Upper lobe of left lung (tissue), 6 donors: ENCODE results near the gene XAB2. TPM values are rescaled to one million over a fixed set of nuclear protein-coding genes. Genes with fewer than 3 reads are reported as not detected.
"Not testable (repeated sequence)": the region's sequence is repeated elsewhere in the genome, so short reads cannot be mapped to it uniquely, and the experiment has no call there.

Experiments
- ATAC-seq, 2 donors: fragments of 200-7000 bp; cut with Tn5 transposase; one replicate each; pipeline ENCODE4 v1.9.1; 2022; ENCODE audit warnings: mild to moderate bottlenecking in 2 of 2, moderate library complexity in 2 of 2; ENCODE audit not compliant: low FRiP score in 2 of 2
- DNase-seq, 2 donors: peaks; one replicate each; pipeline ENCODE4 v3.0.0-alpha.2; 2019 to 2020
- H3K27ac ChIP-seq, 4 donors: fragments of 200-600 bp; sonication (generic); one replicate each; pipeline ENCODE4 v1.5.1; 2016 to 2019
- H3K27me3 ChIP-seq, 4 donors: fragments of 200-600 bp; sonication (generic); one replicate each; pipeline ENCODE4 v1.5.1; 2017 to 2019
- H3K36me3 ChIP-seq, 4 donors: fragments of 200-600 bp; sonication (generic); one replicate each; pipeline ENCODE4 v1.5.1; 2016 to 2019
- H3K4me1 ChIP-seq, 4 donors: fragments of 200-600 bp; sonication (generic); one replicate each; pipeline ENCODE4 v1.5.1; 2018 to 2019
- H3K4me3 ChIP-seq, 4 donors: fragments of 200-600 bp; sonication (generic); one replicate each; pipeline ENCODE4 v1.5.1; 2017 to 2019; ENCODE audit warnings: mild to moderate bottlenecking in 2 of 4, moderate library complexity in 1 of 4
- H3K9me3 ChIP-seq, 4 donors: fragments of 200-600 bp; sonication (generic); one replicate each; pipeline ENCODE4 v1.5.1; 2018 to 2019
- CTCF ChIP-seq, 6 experiments: fragments of 450-650 bp in 4 of 6; fragments of 200-600 bp in 2 of 6; sonication (generic) in 2 of 6; IDR thresholded peaks; one replicate each; pipeline ENCODE4 v1.5.1; 2016 to 2019; ENCODE audit warnings: antibody characterized with exemption in 6 of 6
- EP300 ChIP-seq, 4 donors: sonication (generic); formaldehyde crosslinking; IDR thresholded peaks; one replicate each; pipeline ENCODE4 v1.5.1; 2017; ENCODE audit warnings: antibody characterized with exemption in 4 of 4, control low read depth in 2 of 4
- POLR2A ChIP-seq, 4 donors: fragments of 450-650 bp; IDR thresholded peaks; one replicate each; pipeline ENCODE4 v1.5.1; 2016 to 2017; ENCODE audit warnings: antibody characterized with exemption in 4 of 4, mild to moderate bottlenecking in 2 of 4
- POLR2AphosphoS5 ChIP-seq, 2 donors: sonication (generic); formaldehyde crosslinking; IDR thresholded peaks; one replicate each; pipeline ENCODE4 v1.5.1; 2017; ENCODE audit warnings: antibody characterized with exemption in 2 of 2
- WGBS, 2 donors: methylation state at CpG; one replicate each; pipeline ENCODE4 v1.1.5; 2017 to 2018; 5-methylcytosine and 5-hydroxymethylcytosine counted together
- total RNA-seq, 6 donors: library from RNA; depleted of rRNA in 4 of 6; stranded (reverse); fragments of >200 nt in 4 of 6; gene quantifications; one replicate each; pipeline versions ENCODE4 v1.1.0 to v1.2.1, GENCODE V29; 2016 to 2021
- donor health status: DM: no; HTN: no; CAD: no; lungs with moderate emphysema.
- donor health status: DM: no; HTN: yes; CAD: no; lungs with severe emphysema.

XAB2 gene
- total RNA-seq, 6 donors from 2014 or later = 35.7 to 81.7 (median 51.4) TPM

DNA sequence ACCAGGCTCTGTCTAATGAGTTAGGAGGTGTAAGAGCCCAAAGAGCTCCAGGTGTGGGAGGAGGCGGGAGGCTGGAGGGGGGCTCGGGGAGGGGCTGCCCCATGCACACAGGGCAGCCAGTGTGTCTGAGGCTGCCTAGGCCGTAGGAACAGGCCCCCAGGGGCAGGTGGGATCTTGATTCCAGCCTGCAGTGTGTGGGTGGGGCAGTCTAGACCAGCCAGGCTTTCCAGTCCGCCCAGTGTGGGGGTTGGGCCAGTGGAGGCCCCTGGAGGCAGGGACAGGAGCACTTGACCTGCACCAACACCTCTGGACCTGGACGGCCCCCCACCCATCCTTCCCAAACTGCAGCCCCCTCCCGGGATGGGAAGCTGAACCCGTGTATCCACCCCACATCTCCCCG is 39.1 kb downstream of the XAB2 start:
- Histone ChIP-seq H3K36me3 (no peaks in the 10 kb centered on the region), H3K27me3 (no peaks in the 10 kb centered on the region), H3K9me3 (no peaks in the 10 kb centered on the region), H3K4me3 (no peak overlapping the region), H3K27ac (no peak overlapping the region), H3K4me1 (peaks cover 0 to 8% (median 0%) of the 10 kb centered on the region in 4 donors)
- DNase-seq (peak in 1 of 2 donors; percentile 63), ATAC-seq (no peak)
- WGBS, 2 donors = 48 to 100% methylated on average over 1 to 3 of the region's 8 CpGs
- TF ChIP-seq EP300 (IDR thresholded peaks at IDR 0.05) (no peak), CTCF (IDR thresholded peaks at IDR 0.05) (no peak), POLR2A (IDR thresholded peaks at IDR 0.05) (no peak), POLR2AphosphoS5 (IDR thresholded peaks at IDR 0.05) (no peak)

- TF ChIP-seq POLR2AphosphoS5 (IDR thresholded peaks at IDR 0.05) (no peak), EP300 (IDR thresholded peaks at IDR 0.05) (no peak)
- Histone ChIP-seq H3K27ac (no peak overlapping the region), H3K9me3 (no peaks in the 10 kb centered on the region), H3K4me1 (peaks cover 0 to 6% (median 0%) of the 10 kb centered on the region in 4 donors), H3K27me3 (no peaks in the 10 kb centered on the region), H3K36me3 (no peaks in the 10 kb centered on the region), H3K4me3 (no peak overlapping the region)
- WGBS, 2 donors = 91% methylated on average over 7 of the region's 7 CpGs
- DNase-seq (no peak), ATAC-seq (no peak)
Observed at GRCh38 chr19:7589822-7590221, 39.5 kb downstream of the XAB2 start.

DNA sequence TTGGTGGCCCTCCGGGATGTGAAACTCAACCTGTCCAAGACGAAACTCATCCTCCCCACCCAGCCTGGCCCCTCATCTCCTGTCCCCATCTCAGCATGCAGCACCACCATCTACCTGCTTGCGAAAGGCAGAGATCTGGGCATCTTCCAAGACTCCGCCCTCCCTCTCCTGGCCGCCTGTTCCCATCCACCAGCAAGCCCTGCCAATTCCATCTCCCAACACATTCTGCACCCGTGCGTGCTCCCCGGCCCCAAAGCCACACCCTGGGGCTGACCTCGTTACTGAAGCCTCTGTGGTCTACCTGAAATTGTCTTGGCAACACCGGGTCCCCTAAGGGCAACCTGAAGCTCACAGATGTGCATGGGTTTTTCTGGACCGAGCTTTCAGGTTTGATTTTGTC is 46.9 kb downstream of the XAB2 start:
- ATAC-seq (peak in 1 of 2 donors; percentile 58), DNase-seq (peak in 1 of 2 donors; percentile 59)
- Histone ChIP-seq H3K4me1 (no peaks in the 10 kb centered on the region), H3K27ac (no peak overlapping the region), H3K9me3 (no peaks in the 10 kb centered on the region), H3K36me3 (no peaks in the 10 kb centered on the region), H3K27me3 (no peaks in the 10 kb centered on the region), H3K4me3 (no peak overlapping the region)
- TF ChIP-seq POLR2A (IDR thresholded peaks at IDR 0.05) (no peak), CTCF (IDR thresholded peaks at IDR 0.05) (no peak), EP300 (IDR thresholded peaks at IDR 0.05) (no peak), POLR2AphosphoS5 (IDR thresholded peaks at IDR 0.05) (no peak)
- WGBS, 2 donors = 57 to 60% methylated on average over 11 of the region's 11 CpGs

- TF ChIP-seq POLR2A (IDR thresholded peaks at IDR 0.05) (no peak), EP300 (IDR thresholded peaks at IDR 0.05) (no peak), CTCF (IDR thresholded peaks at IDR 0.05) (no peak), POLR2AphosphoS5 (IDR thresholded peaks at IDR 0.05) (no peak)
- H3K4me3 ChIP-seq = no peak overlapping the region
- H3K27ac ChIP-seq = no peak overlapping the region
- DNase-seq = no peak
- H3K4me1 ChIP-seq = no peaks in the 10 kb centered on the region
- no peak for ATAC-seq
- no peaks in the 10 kb centered on the region for H3K36me3 ChIP-seq
- no peaks in the 10 kb centered on the region for H3K27me3 ChIP-seq
- 64 to 66% methylated on average over 6 of the region's 6 CpGs for WGBS, 2 donors
- no peaks in the 10 kb centered on the region for H3K9me3 ChIP-seq
Observed at GRCh38 chr19:7579182-7579581, 50.2 kb downstream of the XAB2 start.

- no peaks in the 10 kb centered on the region for H3K4me1 ChIP-seq
- no peak overlapping the region for H3K4me3 ChIP-seq
- H3K27ac ChIP-seq = no peak overlapping the region
- H3K36me3 ChIP-seq = no peaks in the 10 kb centered on the region
- WGBS, 2 donors = 64 to 66% methylated on average over 6 of the region's 6 CpGs
- no peak for DNase-seq
- ATAC-seq = no peak
- H3K9me3 ChIP-seq = no peaks in the 10 kb centered on the region
- H3K27me3 ChIP-seq = no peaks in the 10 kb centered on the region
- no peak for TF ChIP-seq CTCF (IDR thresholded peaks at IDR 0.05)
- TF ChIP-seq POLR2AphosphoS5 (IDR thresholded peaks at IDR 0.05) = no peak
- TF ChIP-seq EP300 (IDR thresholded peaks at IDR 0.05) = no peak
- TF ChIP-seq POLR2A (IDR thresholded peaks at IDR 0.05) = no peak
Observed at GRCh38 chr19:7578127-7578526, 51.2 kb downstream of the XAB2 start.

DNA sequence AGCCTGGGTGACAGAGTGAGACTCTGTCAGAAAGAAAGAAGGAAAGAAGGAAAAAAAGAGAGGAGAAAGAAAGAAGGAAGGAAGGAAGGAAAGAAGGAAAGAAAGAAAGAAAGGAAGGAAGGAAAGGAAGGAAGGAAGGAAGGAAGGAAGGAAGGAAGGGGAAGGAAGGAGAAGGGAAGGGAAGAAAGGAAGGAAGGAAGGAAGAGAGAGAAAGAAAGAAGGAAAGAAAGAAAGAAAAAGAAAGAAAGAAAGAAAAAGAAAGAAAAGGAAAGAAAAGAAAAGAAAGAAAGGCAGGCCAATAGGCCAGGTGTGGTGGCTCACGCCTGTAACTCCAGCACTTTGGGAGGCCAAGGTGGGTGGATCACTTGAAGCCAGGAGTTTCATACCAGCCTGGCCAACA is 51.9 kb downstream of the XAB2 start:
- not testable (repeated sequence) for H3K9me3 ChIP-seq, H3K4me3 ChIP-seq, H3K27ac ChIP-seq, ATAC-seq, H3K4me1 ChIP-seq, H3K36me3 ChIP-seq, DNase-seq, H3K27me3 ChIP-seq
- 94 to 100% methylated on average over 1 of the region's 1 CpG for WGBS, 2 donors
